ENCODE data around the gene ROGDI. TPM values are rescaled to one million over a fixed set of nuclear protein-coding genes. Genes with fewer than 3 reads are reported as not detected.

The ROGDI gene
- total and polyA plus RNA-seq, 2 of the 13 experiments (the other 11 are each of a cell fraction or from before 2014, with no cell fraction given) = 19.2 to 42.1 TPM

GRCh38 chr16:4846901-4847773 lies 44.7 kb upstream of the ROGDI start, which contains the start of the genes GLYR1 and UBN1 (continued):
- TF ChIP-seq SP1 (IDR thresholded peaks at IDR 0.05) = no peak
- TF ChIP-seq SP1 (CRISPR knock-in tag; IDR thresholded peaks at IDR 0.05) = peak; percentile 61
- TF ChIP-seq ZNF329 (CRISPR knock-in tag; IDR thresholded peaks at IDR 0.05; ENCODE audit: low read depth) = peak; percentile 42; the same call in 1 of the 2 replicates
- peak; percentile 75 for TF ChIP-seq ZC3H13 (CRISPR knock-in tag; IDR thresholded peaks at IDR 0.05)
- TF ChIP-seq MEIS1 (CRISPR knock-in tag; IDR thresholded peaks at IDR 0.05; ENCODE audit: borderline replicate concordance) = 0 out of 2 replicates have a peak, but pooled peaks have one; percentile 36
- no peak for TF ChIP-seq PAWR (CRISPR knock-in tag; IDR thresholded peaks at IDR 0.05; ENCODE audit: borderline replicate concordance)
- no peak for TF ChIP-seq ZNF530 (CRISPR knock-in tag; IDR thresholded peaks at IDR 0.05; ENCODE audit: low read depth)
- TF ChIP-seq ZNF766 (CRISPR knock-in tag; IDR thresholded peaks at IDR 0.05; ENCODE audit: borderline replicate concordance) = no peak
- TF ChIP-seq MED8 (CRISPR knock-in tag; IDR thresholded peaks at IDR 0.05; ENCODE audit: insufficient replicate concordance) = peak; percentile 73
- TF ChIP-seq RXRB (CRISPR knock-in tag; IDR thresholded peaks at IDR 0.05; ENCODE audit: borderline replicate concordance) = no peak; the same call in none of the 2 replicates
- TF ChIP-seq ELF4 (CRISPR knock-in tag; IDR thresholded peaks at IDR 0.05; ENCODE audit: borderline replicate concordance) = no peak
- no peak for TF ChIP-seq MAF1 (CRISPR knock-in tag; IDR thresholded peaks at IDR 0.05; ENCODE audit: borderline replicate concordance)
- no peak for TF ChIP-seq TIGD3 (CRISPR knock-in tag; IDR thresholded peaks at IDR 0.05; ENCODE audit: borderline replicate concordance)
- peak; percentile 59; the same call in 1 of the 2 replicates for TF ChIP-seq NKX3-1 (CRISPR knock-in tag; IDR thresholded peaks at IDR 0.05)
- no peak for TF ChIP-seq BCLAF1 (IDR thresholded peaks at IDR 0.05)
- TF ChIP-seq CC2D1A (CRISPR knock-in tag; IDR thresholded peaks at IDR 0.05) = no peak
- no peak for TF ChIP-seq ZSCAN29 (CRISPR knock-in tag; conservative IDR thresholded peaks at IDR 0.05)
- TF ChIP-seq PRDM10 (CRISPR knock-in tag; IDR thresholded peaks at IDR 0.05; ENCODE audit: low read depth) = no peak
- peak; percentile 60 for TF ChIP-seq MYC (CRISPR knock-in tag; IDR thresholded peaks at IDR 0.05; ENCODE audit: borderline replicate concordance)
- no peak for TF ChIP-seq ADNP (CRISPR knock-in tag; IDR thresholded peaks at IDR 0.05)
- no peak for TF ChIP-seq ZNF7 (CRISPR knock-in tag; IDR thresholded peaks at IDR 0.05)
- TF ChIP-seq CBFB (CRISPR knock-in tag; IDR thresholded peaks at IDR 0.05) = no peak
